Naive thymus-derived CD8-positive, alpha-beta T cell (primary cell): ENCODE measurements around the gene OR51S1. TPM values are rescaled to one million over a fixed set of nuclear protein-coding genes. Genes with fewer than 3 reads are reported as not detected.

ENCODE experiments used
- ATAC-seq, 2 donors: fragments of 150-1000 bp; cut with Tn5 transposase in 1 of 2; sonication (Bioruptor Pico), chemical (Tn5 transposase) in 1 of 2; 1 replicate in 1 of 2; 2 replicates in 1 of 2; pipeline ENCODE4 v1.10.0; 2021; ENCODE audit warnings: mild to moderate bottlenecking in 2 of 2, moderate library complexity in 2 of 2
- POLR2A ChIA-PET: fragments of 350-600 bp; sonication (Branson Sonifier 250); formaldehyde crosslinking; loops from one replicate; lab custom pipeline; 2021; ENCODE audit warnings: antibody characterized with exemption; lab: Charles Lee
- DNase-seq, 10 donors: peaks; one replicate each; pipeline versions ENCODE4 v3.0.0 to v3.0.0-alpha.2; 2020 to 2022
- H3K27ac Mint-ChIP-seq, 10 donors: one replicate each; pipeline ENCODE4 v1.8.0; 2020 to 2022; ENCODE audit warnings: mild to moderate bottlenecking in 10 of 10, mixed read lengths in 10 of 10, moderate library complexity in 4 of 10, inconsistent platforms in 1 of 10
- H3K27me3 Mint-ChIP-seq, 5 donors: one replicate each; pipeline ENCODE4 v1.8.0; 2021 to 2022; ENCODE audit warnings: mixed read lengths in 5 of 5
- H3K36me3 Mint-ChIP-seq, 3 donors: one replicate each; pipeline ENCODE4 v1.8.0; 2020 to 2022; ENCODE audit warnings: mixed read lengths in 3 of 3, mild to moderate bottlenecking in 2 of 3, inconsistent platforms in 1 of 3
- H3K4me1 Mint-ChIP-seq, 4 donors: one replicate each; pipeline ENCODE4 v1.8.0; 2021 to 2022; ENCODE audit warnings: mixed read lengths in 4 of 4
- H3K4me3 Mint-ChIP-seq, 10 donors: one replicate each; pipeline ENCODE4 v1.8.0; 2020 to 2022; ENCODE audit warnings: mild to moderate bottlenecking in 10 of 10, mixed read lengths in 10 of 10, moderate library complexity in 6 of 10, inconsistent platforms in 1 of 10
- H3K9me3 Mint-ChIP-seq, 9 donors: one replicate each; pipeline ENCODE4 v1.8.0; 2020 to 2022; ENCODE audit warnings: mixed read lengths in 9 of 9, mild to moderate bottlenecking in 3 of 9, inconsistent platforms in 1 of 9, moderate library complexity in 1 of 9
- polyA plus RNA-seq, 3 donors: library from polyadenylated mRNA; unstranded; fragments of 300-500 nt; fragmentation: Illumina TruSeq; gene quantifications; one replicate each; pipeline ENCODE4 v1.2.3, GENCODE V29; 2021
- total RNA-seq, 8 experiments: library from RNA in 2 of 8; stranded (reverse) in 2 of 8; gene quantifications; one replicate each; pipeline ENCODE4 v1.2.3 and lab custom pipeline; 2021 to 2026

The OR51S1 gene
- total RNA-seq (not detected), polyA plus RNA-seq (not detected), total RNA-seq (lab: John Stamatoyannopoulos, UW) (0 reads per million in 6 experiments)

- Mint-ChIP-seq H3K27me3 (peaks cover 1 to 25% (median 21%) of the 10 kb centered on the region in 5 donors), H3K36me3 (no peaks in the 10 kb centered on the region), H3K9me3 (peaks cover 0 to 2% (median 0%) of the 10 kb centered on the region in 9 donors), H3K4me1 (peaks cover 0 to 2% (median 0%) of the 10 kb centered on the region in 4 donors), H3K27ac (peak within 1 kb of the TSS in 1 of 10 donors; percentile 65), H3K4me3 (no peak within 1 kb of the TSS)
- POLR2A ChIA-PET: no interaction called here
- no peak for DNase-seq
- no peak for ATAC-seq
Observed at GRCh38 chr11:4848908-4849532, at the start of gene OR51S1. Gene OR51S1, minus strand, starts transcription at chr11:4849208. Its CDS starts 0 bp downstream, at chr11:4849208.

GRCh38 chr11:4891996-4892640 is 43.1 kb upstream of the OR51S1 start:
- H3K9me3 Mint-ChIP-seq: peaks cover 0 to 9% (median 0%) of the 10 kb centered on the region in 9 donors
- no peaks in the 10 kb centered on the region for H3K4me1 Mint-ChIP-seq
- ATAC-seq (no peak), DNase-seq (no peak)
- H3K27ac Mint-ChIP-seq: no peak overlapping the region
- H3K36me3 Mint-ChIP-seq: no peaks in the 10 kb centered on the region
- H3K27me3 Mint-ChIP-seq: peaks cover 0 to 23% (median 11%) of the 10 kb centered on the region in 5 donors
- POLR2A ChIA-PET: no interaction called here
- no peak overlapping the region for H3K4me3 Mint-ChIP-seq

GRCh38 chr11:4890279-4890678 is 41.3 kb upstream of the OR51S1 start:
- Mint-ChIP-seq H3K36me3 (no peaks in the 10 kb centered on the region), H3K27me3 (peaks cover 0 to 23% (median 11%) of the 10 kb centered on the region in 5 donors), H3K9me3 (peaks cover 0 to 9% (median 0%) of the 10 kb centered on the region in 9 donors), H3K27ac (no peak overlapping the region), H3K4me3 (no peak overlapping the region), H3K4me1 (no peaks in the 10 kb centered on the region)
- POLR2A ChIA-PET: no interaction called here
- no peak for ATAC-seq
- DNase-seq: no peak

- Mint-ChIP-seq H3K9me3 (peaks cover 0 to 9% (median 0%) of the 10 kb centered on the region in 9 donors), H3K27me3 (peaks cover 0 to 14% (median 10%) of the 10 kb centered on the region in 5 donors), H3K36me3 (no peaks in the 10 kb centered on the region), H3K4me1 (no peaks in the 10 kb centered on the region), H3K27ac (no peak overlapping the region), H3K4me3 (no peak overlapping the region)
- DNase-seq: no peak
- POLR2A ChIA-PET: no interaction called here
- no peak for ATAC-seq
Observed at GRCh38 chr11:4887591-4887990, 38.6 kb upstream of the OR51S1 start.

- POLR2A ChIA-PET: no interaction called here
- no peaks in the 10 kb centered on the region for H3K36me3 Mint-ChIP-seq
- no peak overlapping the region for H3K27ac Mint-ChIP-seq
- no peak for DNase-seq
- peaks cover 0 to 9% (median 0%) of the 10 kb centered on the region in 9 donors for H3K9me3 Mint-ChIP-seq
- H3K27me3 Mint-ChIP-seq: peaks cover 0 to 14% (median 8%) of the 10 kb centered on the region in 5 donors
- ATAC-seq: no peak
- H3K4me1 Mint-ChIP-seq: no peaks in the 10 kb centered on the region
- H3K4me3 Mint-ChIP-seq: no peak overlapping the region
Observed at GRCh38 chr11:4886186-4886585, 37.2 kb upstream of the OR51S1 start.

- Mint-ChIP-seq H3K36me3 (no peaks in the 10 kb centered on the region), H3K9me3 (no peaks in the 10 kb centered on the region), H3K27ac (no peak overlapping the region), H3K4me1 (no peaks in the 10 kb centered on the region), H3K4me3 (no peak overlapping the region), H3K27me3 (peaks cover 0 to 12% (median 4%) of the 10 kb centered on the region in 5 donors)
- DNase-seq: no peak
- POLR2A ChIA-PET: no interaction called here
- no peak for ATAC-seq
Observed at GRCh38 chr11:4884361-4884760, 35.4 kb upstream of the OR51S1 start.

- no peak for ATAC-seq
- no peaks in the 10 kb centered on the region for H3K36me3 Mint-ChIP-seq
- POLR2A ChIA-PET: no interaction called here
Observed at GRCh38 chr11:4882543-4882942, 33.5 kb upstream of the OR51S1 start.

GRCh38 chr11:4881860-4882500 is 33.0 kb upstream of the OR51S1 start, which contains the start of gene OR51T1:
Gene OR51T1, plus strand, starts transcription at chr11:4881900. Its CDS starts 0 bp downstream, at chr11:4881900.
- POLR2A ChIA-PET: no interaction called here
- no peak within 1 kb of the TSS for H3K27ac Mint-ChIP-seq
- no peaks in the 10 kb centered on the region for H3K4me1 Mint-ChIP-seq
- no peaks in the 10 kb centered on the region for H3K36me3 Mint-ChIP-seq
- peaks cover 0 to 15% (median 1%) of the 10 kb centered on the region in 5 donors for H3K27me3 Mint-ChIP-seq
- DNase-seq (no peak), ATAC-seq (no peak)
- H3K4me3 Mint-ChIP-seq: no peak within 1 kb of the TSS
- peaks cover 0 to 2% (median 0%) of the 10 kb centered on the region in 9 donors for H3K9me3 Mint-ChIP-seq

More at GRCh38 chr11:4882543-4882942, 33.5 kb upstream of the OR51S1 start:
- H3K27me3 Mint-ChIP-seq: peaks cover 0 to 15% (median 1%) of the 10 kb centered on the region in 5 donors
- no peak for DNase-seq
- H3K9me3 Mint-ChIP-seq: peaks cover 0 to 2% (median 0%) of the 10 kb centered on the region in 9 donors
- no peak overlapping the region for H3K27ac Mint-ChIP-seq
- no peaks in the 10 kb centered on the region for H3K4me1 Mint-ChIP-seq
- no peak overlapping the region for H3K4me3 Mint-ChIP-seq

- peaks cover 0 to 3% (median 0%) of the 10 kb centered on the region in 9 donors for H3K9me3 Mint-ChIP-seq
- H3K4me3 Mint-ChIP-seq: no peak overlapping the region
- POLR2A ChIA-PET: no interaction called here
- H3K27me3 Mint-ChIP-seq: peaks cover 0 to 15% (median 1%) of the 10 kb centered on the region in 5 donors
- peaks cover 0 to 2% (median 0%) of the 10 kb centered on the region in 4 donors for H3K4me1 Mint-ChIP-seq
- no peaks in the 10 kb centered on the region for H3K36me3 Mint-ChIP-seq
- ATAC-seq (no peak), DNase-seq (no peak)
- H3K27ac Mint-ChIP-seq: no peak overlapping the region
Observed at GRCh38 chr11:4881188-4881587, 32.2 kb upstream of the OR51S1 start.

- Mint-ChIP-seq H3K4me1 (no peaks in the 10 kb centered on the region), H3K27me3 (peaks cover 0 to 3% (median 0%) of the 10 kb centered on the region in 5 donors), H3K9me3 (peaks cover 0 to 10% (median 6%) of the 10 kb centered on the region in 9 donors), H3K4me3 (no peak overlapping the region), H3K36me3 (no peaks in the 10 kb centered on the region), H3K27ac (no peak overlapping the region)
- no peak for ATAC-seq
- no peak for DNase-seq
- POLR2A ChIA-PET: no interaction called here
Observed at GRCh38 chr11:4865855-4866254, 16.8 kb upstream of the OR51S1 start.

GRCh38 chr11:4863876-4864275 is 14.9 kb upstream of the OR51S1 start:
- no peaks in the 10 kb centered on the region for H3K4me1 Mint-ChIP-seq
- ATAC-seq (no peak), DNase-seq (no peak)
- H3K27me3 Mint-ChIP-seq: peaks cover 0 to 7% (median 1%) of the 10 kb centered on the region in 5 donors
- POLR2A ChIA-PET: no interaction called here
- H3K36me3 Mint-ChIP-seq: no peaks in the 10 kb centered on the region
- no peak overlapping the region for H3K4me3 Mint-ChIP-seq
- no peak overlapping the region for H3K27ac Mint-ChIP-seq
- H3K9me3 Mint-ChIP-seq: peaks cover 0 to 11% (median 4%) of the 10 kb centered on the region in 9 donors

- Mint-ChIP-seq H3K4me3 (no peak overlapping the region), H3K36me3 (no peaks in the 10 kb centered on the region), H3K27me3 (peaks cover 0 to 7% (median 1%) of the 10 kb centered on the region in 5 donors), H3K27ac (no peak overlapping the region), H3K4me1 (no peaks in the 10 kb centered on the region), H3K9me3 (peaks cover 0 to 11% (median 3%) of the 10 kb centered on the region in 9 donors)
- no peak for ATAC-seq
- POLR2A ChIA-PET: no interaction called here
- no peak for DNase-seq
Observed at GRCh38 chr11:4862447-4863236, 13.6 kb upstream of the OR51S1 start.
